Amniotic stem cell (primary cell): ENCODE measurements around the gene WWOX.

ENCODE experiments used
- DNase-seq: peaks from one replicate; lab custom pipeline; 2025; lab: John Stamatoyannopoulos, UW

WWOX gene

GRCh38 chr16:78105517-78105916 is 6.1 kb downstream of the WWOX start:
- DNase-seq = no peak

- no peak for DNase-seq
Observed at GRCh38 chr16:78106686-78107085, 7.2 kb downstream of the WWOX start.

GRCh38 chr16:78108451-78108850 is 9.0 kb downstream of the WWOX start:
- DNase-seq = no peak

- no peak for DNase-seq
Observed at GRCh38 chr16:78113258-78113657, 13.8 kb downstream of the WWOX start.

GRCh38 chr16:78115659-78116058 is 16.2 kb downstream of the WWOX start:
- no peak for DNase-seq

- no peak for DNase-seq
Observed at GRCh38 chr16:78116946-78117345, 17.5 kb downstream of the WWOX start.

- no peak for DNase-seq
Observed at GRCh38 chr16:78117391-78117790, 17.9 kb downstream of the WWOX start.

GRCh38 chr16:78118469-78119025 is 19.1 kb downstream of the WWOX start:
- no peak for DNase-seq

GRCh38 chr16:78122774-78123315 is 23.4 kb downstream of the WWOX start:
- peak; percentile 5 for DNase-seq

- no peak for DNase-seq
Observed at GRCh38 chr16:78125112-78125844, 25.8 kb downstream of the WWOX start.

- no peak for DNase-seq
Observed at GRCh38 chr16:78126662-78127061, 27.2 kb downstream of the WWOX start.

GRCh38 chr16:78127130-78127529 is 27.7 kb downstream of the WWOX start:
- DNase-seq = peak; percentile 8

- DNase-seq = no peak
Observed at GRCh38 chr16:78128913-78129312, 29.5 kb downstream of the WWOX start.

- DNase-seq = no peak
Observed at GRCh38 chr16:78129349-78129748, 29.9 kb downstream of the WWOX start.

GRCh38 chr16:78130083-78130608 is 30.7 kb downstream of the WWOX start:
- DNase-seq = no peak

GRCh38 chr16:78130950-78131349 is 31.5 kb downstream of the WWOX start:
- DNase-seq = no peak

- no peak for DNase-seq
Observed at GRCh38 chr16:78133919-78134318, 34.5 kb downstream of the WWOX start.

- DNase-seq = no peak
Observed at GRCh38 chr16:78134944-78135619, 35.6 kb downstream of the WWOX start.

GRCh38 chr16:78137179-78137578 is 37.7 kb downstream of the WWOX start:
- DNase-seq = no peak

- no peak for DNase-seq
Observed at GRCh38 chr16:78137782-78138616, 38.5 kb downstream of the WWOX start.

- no peak for DNase-seq
Observed at GRCh38 chr16:78140818-78141466, 41.5 kb downstream of the WWOX start.
